PFSK-1 (cell line): ENCODE results near the gene SAMD13.

Source experiments
- FOXP2 ChIP-seq: optimal IDR thresholded peaks from 2 replicates; pipeline ENCODE3; 2011; ENCODE audit warnings: borderline replicate concordance, control low read depth, inconsistent platforms; ENCODE audit not compliant: insufficient read depth; ENCODE audit errors: extremely low read length, extremely low read depth
- POLR2AphosphoS5 ChIP-seq: IDR thresholded peaks from 2 replicates; pipeline ENCODE4 v1.6.1; 2012; ENCODE audit warnings: low read depth, mild to moderate bottlenecking, control low read depth, low read length, moderate library complexity
- SIN3A ChIP-seq: IDR thresholded peaks from 2 replicates; pipeline ENCODE4 v1.6.1; 2012; ENCODE audit warnings: mild to moderate bottlenecking, low read length, moderate library complexity, borderline replicate concordance; ENCODE audit not compliant: insufficient read depth
- TAF1 ChIP-seq: IDR thresholded peaks from 2 replicates; pipeline ENCODE4 v1.6.1; 2012; ENCODE audit warnings: low read length, control low read depth, borderline replicate concordance; ENCODE audit not compliant: insufficient read depth
- TF ChIP-seq, protein P1 (sequence below), 2 experiments: IDR thresholded peaks; 2 replicates each; pipeline versions ENCODE4 v1.6.1 to v1.8.0; 2011 to 2012; ENCODE audit warnings: low read depth in 2 of 2, low read length in 2 of 2, control low read depth in 1 of 2, inconsistent platforms in 1 of 2, mild to moderate bottlenecking in 1 of 2, moderate library complexity in 1 of 2; ENCODE audit not compliant: insufficient read depth in 1 of 2

DNA sequence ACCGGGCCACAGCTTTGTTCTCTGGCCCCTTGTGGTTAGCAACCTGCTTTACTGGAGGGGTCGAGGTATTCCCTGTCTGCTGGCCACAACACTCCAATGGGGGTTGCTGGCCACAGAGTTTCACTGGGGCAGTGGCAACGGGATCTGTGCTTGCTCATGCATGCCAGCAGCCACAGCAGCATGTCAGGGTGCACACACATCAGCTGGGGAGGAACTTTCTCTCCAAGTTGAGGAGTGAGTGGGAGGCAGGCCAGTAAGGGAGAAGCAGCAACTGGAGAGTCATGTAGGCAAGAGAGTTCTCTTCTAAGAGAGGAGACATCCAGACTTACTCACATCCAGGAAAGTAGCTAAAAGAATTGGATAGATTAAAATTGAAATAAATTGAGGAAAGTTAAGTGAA lies 38.0 kb downstream of the SAMD13 start:
- TF ChIP-seq POLR2AphosphoS5 (no peak), TAF1 (no peak), SIN3A (no peak), FOXP2 (no peak)
- TF ChIP-seq, protein P1, sequence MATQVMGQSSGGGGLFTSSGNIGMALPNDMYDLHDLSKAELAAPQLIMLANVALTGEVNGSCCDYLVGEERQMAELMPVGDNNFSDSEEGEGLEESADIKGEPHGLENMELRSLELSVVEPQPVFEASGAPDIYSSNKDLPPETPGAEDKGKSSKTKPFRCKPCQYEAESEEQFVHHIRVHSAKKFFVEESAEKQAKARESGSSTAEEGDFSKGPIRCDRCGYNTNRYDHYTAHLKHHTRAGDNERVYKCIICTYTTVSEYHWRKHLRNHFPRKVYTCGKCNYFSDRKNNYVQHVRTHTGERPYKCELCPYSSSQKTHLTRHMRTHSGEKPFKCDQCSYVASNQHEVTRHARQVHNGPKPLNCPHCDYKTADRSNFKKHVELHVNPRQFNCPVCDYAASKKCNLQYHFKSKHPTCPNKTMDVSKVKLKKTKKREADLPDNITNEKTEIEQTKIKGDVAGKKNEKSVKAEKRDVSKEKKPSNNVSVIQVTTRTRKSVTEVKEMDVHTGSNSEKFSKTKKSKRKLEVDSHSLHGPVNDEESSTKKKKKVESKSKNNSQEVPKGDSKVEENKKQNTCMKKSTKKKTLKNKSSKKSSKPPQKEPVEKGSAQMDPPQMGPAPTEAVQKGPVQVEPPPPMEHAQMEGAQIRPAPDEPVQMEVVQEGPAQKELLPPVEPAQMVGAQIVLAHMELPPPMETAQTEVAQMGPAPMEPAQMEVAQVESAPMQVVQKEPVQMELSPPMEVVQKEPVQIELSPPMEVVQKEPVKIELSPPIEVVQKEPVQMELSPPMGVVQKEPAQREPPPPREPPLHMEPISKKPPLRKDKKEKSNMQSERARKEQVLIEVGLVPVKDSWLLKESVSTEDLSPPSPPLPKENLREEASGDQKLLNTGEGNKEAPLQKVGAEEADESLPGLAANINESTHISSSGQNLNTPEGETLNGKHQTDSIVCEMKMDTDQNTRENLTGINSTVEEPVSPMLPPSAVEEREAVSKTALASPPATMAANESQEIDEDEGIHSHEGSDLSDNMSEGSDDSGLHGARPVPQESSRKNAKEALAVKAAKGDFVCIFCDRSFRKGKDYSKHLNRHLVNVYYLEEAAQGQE (IDR thresholded peaks at IDR 0.05; ENCODE audit: insufficient read depth in 1 of 2, low read depth in 2 of 2, low read length in 2 of 2): no peak
